HG02943 (cell line): ENCODE data around the gene EXOC2.
"Not testable (repeated sequence)": the region's sequence is repeated elsewhere in the genome, so short reads cannot be mapped to it uniquely, and the experiment has no call there.

Experiments used
- ATAC-seq: cut with Tn5 transposase; IDR thresholded peaks from one replicate; pipeline ENCODE4 v1.9.1; 2021; ENCODE audit warnings: mild to moderate bottlenecking, low read depth, moderate library complexity; ENCODE audit not compliant: unreplicated experiment

The EXOC2 gene

GRCh38 chr6:593907-594212, 99.1 kb downstream of the EXOC2 start:
- ATAC-seq, result no peak

- no peak for ATAC-seq
Measured at GRCh38 chr6:593139-593906, 99.6 kb downstream of the EXOC2 start.

GRCh38 chr6:589090-589489, 103.8 kb downstream of the EXOC2 start:
- no peak for ATAC-seq

- no peak for ATAC-seq
Measured at GRCh38 chr6:586553-586952, 106.4 kb downstream of the EXOC2 start.

DNA sequence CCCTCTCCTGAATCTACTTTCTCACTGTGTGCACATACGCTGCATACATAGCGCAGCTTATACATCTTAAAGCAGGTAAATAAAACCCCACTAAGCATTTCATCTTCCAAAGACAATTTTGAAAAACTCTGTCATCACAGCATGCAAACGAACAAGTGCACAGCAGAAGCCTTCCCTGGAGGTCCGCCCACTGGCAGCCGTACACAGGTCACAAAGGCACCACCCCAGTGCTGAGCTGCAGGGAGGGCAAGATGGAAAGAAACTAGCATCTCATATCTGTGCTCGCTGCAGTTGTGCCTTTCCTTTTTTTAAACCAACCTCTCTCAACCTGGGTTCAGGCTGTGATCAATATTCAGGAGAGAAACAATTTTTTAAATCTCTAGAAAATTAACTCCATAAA, 109.3 kb downstream of the EXOC2 start:
- no peak for ATAC-seq

DNA sequence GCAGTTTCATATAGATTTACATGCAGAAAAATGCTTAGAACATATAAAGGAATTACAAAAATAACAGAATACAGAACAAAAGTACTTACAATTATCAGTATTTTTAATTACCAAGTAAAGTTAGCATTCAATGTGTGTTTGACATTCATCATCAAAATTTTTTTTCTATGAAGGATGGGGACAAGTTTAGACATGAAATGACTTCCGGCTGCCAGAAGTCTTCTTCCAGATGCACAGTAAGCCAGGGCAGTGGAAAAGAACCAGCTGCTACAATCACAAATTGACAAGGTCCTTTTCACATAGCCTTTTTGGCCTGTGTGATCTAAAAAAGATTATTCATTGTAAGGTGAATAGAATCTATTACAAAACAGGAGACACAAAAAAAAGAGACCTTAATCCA, 109.8 kb downstream of the EXOC2 start:
- ATAC-seq, result no peak

DNA sequence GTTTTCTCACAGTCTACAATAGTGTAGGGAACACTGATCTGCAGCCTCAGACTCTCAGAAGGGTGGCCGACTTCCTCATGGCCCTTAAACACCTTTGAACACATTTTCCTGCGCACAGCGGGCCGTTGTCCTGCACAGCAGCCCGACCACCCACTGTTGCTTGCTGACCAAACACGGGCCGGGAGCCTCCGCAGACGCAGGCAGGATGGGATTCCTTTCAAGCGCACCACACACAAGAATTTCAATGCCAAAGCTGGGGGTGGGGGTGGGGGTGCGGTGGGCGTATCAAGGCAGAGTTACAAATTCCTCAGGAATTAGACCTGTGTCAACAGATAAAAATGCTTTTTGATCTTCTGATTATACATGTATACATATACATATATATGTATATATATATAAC, 110.6 kb downstream of the EXOC2 start:
- no peak for ATAC-seq

DNA sequence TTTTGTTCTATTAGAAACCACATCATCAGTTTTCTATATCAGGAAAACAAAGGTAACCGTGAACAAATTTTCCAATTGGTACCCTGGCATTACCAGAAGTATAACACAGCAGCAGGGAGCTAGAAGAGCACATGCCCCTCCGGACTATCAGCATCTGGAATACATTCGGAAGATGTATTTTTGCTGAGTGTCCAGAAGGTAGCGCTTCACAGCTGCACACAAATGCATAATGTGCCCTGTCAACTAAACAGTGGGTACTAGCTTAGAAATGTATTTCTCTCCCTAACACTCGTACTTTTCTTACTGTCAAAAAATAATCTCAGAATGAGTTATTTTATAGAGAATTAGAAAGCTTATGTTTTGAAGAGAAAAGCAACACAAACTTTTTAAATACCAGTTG, 113.6 kb downstream of the EXOC2 start:
- ATAC-seq, result no peak

DNA sequence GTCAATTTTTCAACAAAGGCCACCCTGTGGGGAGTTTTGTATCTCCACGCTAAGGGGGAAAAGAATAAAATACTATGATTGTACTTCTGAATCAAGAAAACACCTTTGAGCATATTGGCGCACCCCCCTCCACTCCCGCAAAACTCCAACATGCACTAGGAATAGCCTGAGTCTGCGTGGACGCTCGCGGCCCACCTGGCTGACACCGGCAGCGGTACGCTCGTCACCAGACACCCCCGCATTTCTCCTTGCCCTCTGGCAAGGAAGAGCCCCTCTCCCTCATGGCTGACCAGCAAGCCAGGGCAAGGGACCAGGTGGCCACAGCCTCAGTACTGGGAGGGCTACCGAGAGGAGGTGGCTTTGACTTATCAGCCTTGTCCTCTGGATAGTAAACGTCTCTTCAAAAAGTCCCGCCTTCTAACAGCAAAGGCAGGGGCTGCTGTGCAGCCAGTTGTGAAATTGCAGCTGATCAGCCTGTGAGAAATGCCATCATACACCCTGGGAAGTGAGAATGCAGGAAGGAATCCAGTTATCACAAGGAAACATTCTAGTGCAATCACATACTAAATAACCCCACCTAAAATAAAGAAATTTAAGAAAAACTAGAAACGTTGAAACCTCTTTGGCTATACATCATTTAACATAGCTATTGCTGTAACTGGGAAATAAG, 120.2 kb downstream of the EXOC2 start:
- ATAC-seq, result no peak

GRCh38 chr6:571892-572291, 121.0 kb downstream of the EXOC2 start:
- no peak for ATAC-seq

- no peak for ATAC-seq
Measured at GRCh38 chr6:570825-571224, 122.1 kb downstream of the EXOC2 start.

- ATAC-seq, result no peak
Measured at GRCh38 chr6:568954-569523, 123.9 kb downstream of the EXOC2 start.

DNA sequence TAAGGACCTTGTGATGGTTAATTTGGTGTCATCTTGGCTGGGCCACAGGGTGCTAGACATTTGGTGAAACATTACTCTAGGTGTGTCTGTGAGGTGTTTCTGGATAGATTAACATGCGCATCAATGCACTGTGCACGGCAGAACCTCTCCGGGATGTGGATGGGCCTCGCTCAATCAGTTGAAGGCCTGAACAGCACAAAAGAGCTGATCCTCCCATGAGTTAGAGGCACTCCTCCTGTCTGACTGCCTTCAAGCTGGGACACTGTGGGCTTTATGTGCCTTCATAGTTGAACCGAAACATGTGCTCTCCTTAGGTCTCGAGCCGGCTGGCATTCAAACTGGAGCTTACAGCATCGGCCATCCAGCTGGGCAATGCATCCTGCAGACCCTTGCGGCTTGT, 124.9 kb downstream of the EXOC2 start:
- ATAC-seq, result no peak

- ATAC-seq, result no peak
Measured at GRCh38 chr6:563863-564262, 129.1 kb downstream of the EXOC2 start.

- ATAC-seq, result no peak
Measured at GRCh38 chr6:562052-562676, 130.8 kb downstream of the EXOC2 start.

GRCh38 chr6:561335-561734, 131.6 kb downstream of the EXOC2 start:
- not testable (repeated sequence) for ATAC-seq

DNA sequence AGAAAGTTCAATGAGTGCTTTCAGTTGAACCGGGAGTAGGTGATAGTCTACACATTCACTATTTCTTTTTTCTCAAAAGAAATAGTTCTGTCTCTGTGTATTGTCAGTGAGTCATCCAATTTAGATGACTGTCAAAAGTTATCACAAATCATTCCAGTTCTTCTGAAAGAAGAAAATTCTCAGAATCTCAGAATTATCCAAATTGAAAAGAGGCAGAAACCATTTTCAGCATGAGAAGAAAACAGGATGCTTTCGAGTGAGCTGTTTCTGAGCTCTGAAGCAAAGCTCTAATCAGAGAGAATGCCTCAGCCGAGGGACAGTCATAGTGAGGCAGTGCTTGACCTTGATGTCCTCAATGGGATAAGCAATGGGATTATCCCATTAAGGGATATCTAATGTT, 134.0 kb downstream of the EXOC2 start:
- no peak for ATAC-seq

- ATAC-seq, result no peak
Measured at GRCh38 chr6:558089-558488, 134.8 kb downstream of the EXOC2 start.

DNA sequence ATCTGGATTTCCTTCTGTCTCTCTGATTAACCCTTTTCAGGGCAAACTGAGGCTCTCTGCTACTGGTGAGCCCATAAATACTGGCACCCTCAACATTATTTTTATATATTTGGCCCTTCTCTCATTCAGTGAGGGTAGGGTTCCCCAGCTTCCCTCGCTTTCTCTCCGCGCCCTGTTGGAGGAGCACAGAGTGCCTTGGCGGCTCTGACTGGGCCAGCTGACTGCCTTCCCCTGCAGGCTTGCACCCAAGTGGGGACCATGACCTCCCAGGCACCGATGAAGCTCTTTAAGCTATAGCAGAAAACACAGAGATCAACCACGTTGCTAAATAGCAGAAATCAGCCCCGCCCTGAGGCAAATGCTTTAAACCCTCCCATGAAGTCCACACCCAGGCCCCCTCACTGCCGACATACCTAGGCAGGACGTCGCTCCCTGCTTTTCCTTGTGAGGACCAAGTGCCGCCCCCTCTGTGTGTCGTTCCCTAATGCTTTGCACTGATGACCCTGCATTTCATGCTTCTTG, 141.0 kb downstream of the EXOC2 start:
- no peak for ATAC-seq

- ATAC-seq, result no peak
Measured at GRCh38 chr6:551405-551804, 141.5 kb downstream of the EXOC2 start.

DNA sequence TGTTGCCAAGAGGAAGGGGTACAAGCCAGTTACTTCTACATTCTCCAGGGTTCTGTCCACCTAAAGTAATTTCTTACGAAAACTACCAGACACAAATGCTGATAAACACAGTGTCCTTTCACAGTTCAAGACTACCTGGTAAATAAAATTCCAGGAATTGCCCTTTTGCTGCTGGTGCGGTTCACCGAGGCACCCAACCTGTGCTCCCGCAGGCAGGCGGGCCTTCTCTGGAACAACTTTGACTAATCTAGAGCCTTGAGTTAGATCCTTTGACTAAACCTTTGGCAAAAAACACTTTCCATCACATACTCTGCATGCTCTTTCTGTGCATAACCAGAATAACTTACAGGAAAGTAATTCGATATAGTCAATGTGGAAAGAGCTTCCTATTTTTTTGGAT, 143.0 kb downstream of the EXOC2 start:
- no peak for ATAC-seq
